GM19240 (cell line): ENCODE measurements around the gene GINS2.

Experiments used
- DNase-seq: peaks from one replicate; pipeline ENCODE4 v3.0.0; 2011; ENCODE audit warnings: low spot score; ENCODE audit not compliant: insufficient read length

Gene GINS2

GRCh38 chr16:85689950-85690320 is 1.2 kb upstream of the GINS2 start:
- no peak for DNase-seq

- no peak for DNase-seq
These were observed 663 bp upstream of the GINS2 start for GRCh38 chr16:85689285-85689949.

- no peak for DNase-seq
These were observed 893 bp downstream of the GINS2 start for GRCh38 chr16:85687651-85688471.

- no peak for DNase-seq
These were observed 1.7 kb downstream of the GINS2 start for GRCh38 chr16:85686912-85687591.

GRCh38 chr16:85685251-85685650 is 3.5 kb downstream of the GINS2 start:
- no peak for DNase-seq

GRCh38 chr16:85683363-85683762 is 5.4 kb downstream of the GINS2 start:
- DNase-seq = no peak

GRCh38 chr16:85682516-85682915 is 6.2 kb downstream of the GINS2 start:
- no peak for DNase-seq

GRCh38 chr16:85681255-85681654 is 7.5 kb downstream of the GINS2 start:
- no peak for DNase-seq

- DNase-seq = no peak
These were observed 8.3 kb downstream of the GINS2 start for GRCh38 chr16:85680352-85680944.

GRCh38 chr16:85679870-85680269 is 8.9 kb downstream of the GINS2 start:
- DNase-seq = no peak

GRCh38 chr16:85678821-85679220 is 9.9 kb downstream of the GINS2 start:
- DNase-seq = no peak

- no peak for DNase-seq
These were observed 10.7 kb downstream of the GINS2 start for GRCh38 chr16:85678016-85678415.

GRCh38 chr16:85677383-85677967 is 11.3 kb downstream of the GINS2 start:
- DNase-seq = no peak

GRCh38 chr16:85676466-85676865 is 12.3 kb downstream of the GINS2 start:
- DNase-seq = no peak

GRCh38 chr16:85675251-85675874 is 13.4 kb downstream of the GINS2 start:
- no peak for DNase-seq

- no peak for DNase-seq
These were observed 13.9 kb downstream of the GINS2 start for GRCh38 chr16:85674828-85675227.

- DNase-seq = no peak
These were observed 14.4 kb downstream of the GINS2 start for GRCh38 chr16:85674418-85674755.

GRCh38 chr16:85673529-85674417 is 15.0 kb downstream of the GINS2 start:
- DNase-seq = no peak

GRCh38 chr16:85670840-85671239 is 17.9 kb downstream of the GINS2 start:
- no peak for DNase-seq
